NCI-H128 (cell line): ENCODE measurements around the gene SSX2IP.

Experiments used
- DNase-seq: peaks from one replicate; lab custom pipeline; 2025; ENCODE audit not compliant: unreplicated experiment; lab: John Stamatoyannopoulos, UW

Gene SSX2IP

GRCh38 chr1:84711869-84712268 is 21.6 kb upstream of the SSX2IP start:
- DNase-seq: no peak

- DNase-seq: no peak
Measured at GRCh38 chr1:84711121-84711520, 20.9 kb upstream of the SSX2IP start.

- DNase-seq: no peak
Measured at GRCh38 chr1:84709131-84709530, 18.9 kb upstream of the SSX2IP start.

GRCh38 chr1:84708031-84708430 is 17.8 kb upstream of the SSX2IP start:
- no peak for DNase-seq

- no peak for DNase-seq
Measured at GRCh38 chr1:84705513-84705912, 15.3 kb upstream of the SSX2IP start.

GRCh38 chr1:84704872-84705417 is 14.7 kb upstream of the SSX2IP start:
- DNase-seq: no peak

- no peak for DNase-seq
Measured at GRCh38 chr1:84703431-84703830, 13.2 kb upstream of the SSX2IP start.

GRCh38 chr1:84702143-84702542 is 11.9 kb upstream of the SSX2IP start:
- no peak for DNase-seq

- DNase-seq: no peak
Measured at GRCh38 chr1:84701376-84701775, 11.1 kb upstream of the SSX2IP start.

GRCh38 chr1:84700070-84700469 is 9.8 kb upstream of the SSX2IP start:
- DNase-seq: no peak

GRCh38 chr1:84698151-84699110 is 8.2 kb upstream of the SSX2IP start:
- no peak for DNase-seq

GRCh38 chr1:84693785-84694184 is 3.5 kb upstream of the SSX2IP start:
- DNase-seq: no peak

GRCh38 chr1:84693005-84693404 is 2.7 kb upstream of the SSX2IP start:
- no peak for DNase-seq

- no peak for DNase-seq
Measured at GRCh38 chr1:84692391-84692790, 2.1 kb upstream of the SSX2IP start.

- DNase-seq: no peak
Measured at GRCh38 chr1:84691122-84691783, 992 bp upstream of the SSX2IP start.

GRCh38 chr1:84689514-84690396 is 506 bp downstream of the SSX2IP start:
- no peak for DNase-seq

GRCh38 chr1:84688463-84689061 is 1.7 kb downstream of the SSX2IP start:
- DNase-seq: no peak

- no peak for DNase-seq
Measured at GRCh38 chr1:84687714-84688462, 2.4 kb downstream of the SSX2IP start.

GRCh38 chr1:84686223-84686622 is 4.0 kb downstream of the SSX2IP start:
- DNase-seq: no peak

GRCh38 chr1:84683508-84683907 is 6.8 kb downstream of the SSX2IP start:
- no peak for DNase-seq
